ENCODE measurements around the gene RMRP. TPM values are rescaled to one million over a fixed set of nuclear protein-coding genes. Genes with fewer than 3 reads are reported as not detected.
"Not testable (repeated sequence)": the region's sequence is repeated elsewhere in the genome, so short reads cannot be mapped to it uniquely, and the experiment has no call there.

Gene RMRP
- total and polyA plus RNA-seq, 2 experiments from 2014 or later: 15.3 to 8,626 TPM

DNA sequence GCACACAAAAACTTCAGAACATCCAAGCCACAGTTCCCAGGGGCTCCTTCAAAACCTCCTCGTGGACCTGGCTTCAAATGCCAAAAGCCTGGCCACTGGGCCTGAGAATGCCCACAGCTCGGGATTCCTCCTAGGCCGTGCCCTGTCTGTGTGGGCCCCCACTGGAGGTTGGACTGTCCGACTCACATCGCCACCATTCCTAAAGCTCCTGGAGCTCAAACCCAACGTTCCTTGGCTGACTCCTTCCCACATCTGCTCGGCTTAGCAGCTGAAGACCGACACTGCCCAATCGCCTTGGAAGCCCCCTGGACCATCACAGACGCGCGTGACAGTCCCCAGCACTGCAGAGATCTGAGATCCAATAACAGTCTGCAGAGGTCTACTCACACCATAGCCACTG lies 14.8 kb downstream of the RMRP start (continued):
- TF ChIP-seq, protein P1, sequence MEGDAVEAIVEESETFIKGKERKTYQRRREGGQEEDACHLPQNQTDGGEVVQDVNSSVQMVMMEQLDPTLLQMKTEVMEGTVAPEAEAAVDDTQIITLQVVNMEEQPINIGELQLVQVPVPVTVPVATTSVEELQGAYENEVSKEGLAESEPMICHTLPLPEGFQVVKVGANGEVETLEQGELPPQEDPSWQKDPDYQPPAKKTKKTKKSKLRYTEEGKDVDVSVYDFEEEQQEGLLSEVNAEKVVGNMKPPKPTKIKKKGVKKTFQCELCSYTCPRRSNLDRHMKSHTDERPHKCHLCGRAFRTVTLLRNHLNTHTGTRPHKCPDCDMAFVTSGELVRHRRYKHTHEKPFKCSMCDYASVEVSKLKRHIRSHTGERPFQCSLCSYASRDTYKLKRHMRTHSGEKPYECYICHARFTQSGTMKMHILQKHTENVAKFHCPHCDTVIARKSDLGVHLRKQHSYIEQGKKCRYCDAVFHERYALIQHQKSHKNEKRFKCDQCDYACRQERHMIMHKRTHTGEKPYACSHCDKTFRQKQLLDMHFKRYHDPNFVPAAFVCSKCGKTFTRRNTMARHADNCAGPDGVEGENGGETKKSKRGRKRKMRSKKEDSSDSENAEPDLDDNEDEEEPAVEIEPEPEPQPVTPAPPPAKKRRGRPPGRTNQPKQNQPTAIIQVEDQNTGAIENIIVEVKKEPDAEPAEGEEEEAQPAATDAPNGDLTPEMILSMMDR (conservative IDR thresholded peaks at IDR 0.05; ENCODE audit: low read depth in 2 of 2): no peak
- TF ChIP-seq ZNF331 (CRISPR knock-in tag; IDR thresholded peaks at IDR 0.05; ENCODE audit: low read depth) (no peak), NANOG (IDR thresholded peaks at IDR 0.05; ENCODE audit: borderline replicate concordance) (no peak), ETS1 (IDR thresholded peaks at IDR 0.05) (no peak), REST (IDR thresholded peaks at IDR 0.05; ENCODE audit: unreplicated experiment) (no peak), POLR2AphosphoS5 (IDR thresholded peaks at IDR 0.05; ENCODE audit: low read depth) (no peak), CREB1 (CRISPR knock-in tag; IDR thresholded peaks at IDR 0.05; ENCODE audit: low read depth) (no peak)

- H3K9me3 Mint-ChIP-seq; H3K36me3 Mint-ChIP-seq (ENCODE audit: low read depth): not testable (repeated sequence)
Measured at GRCh38 chr9:35641478-35641877, 16.3 kb downstream of the RMRP start.

DNA sequence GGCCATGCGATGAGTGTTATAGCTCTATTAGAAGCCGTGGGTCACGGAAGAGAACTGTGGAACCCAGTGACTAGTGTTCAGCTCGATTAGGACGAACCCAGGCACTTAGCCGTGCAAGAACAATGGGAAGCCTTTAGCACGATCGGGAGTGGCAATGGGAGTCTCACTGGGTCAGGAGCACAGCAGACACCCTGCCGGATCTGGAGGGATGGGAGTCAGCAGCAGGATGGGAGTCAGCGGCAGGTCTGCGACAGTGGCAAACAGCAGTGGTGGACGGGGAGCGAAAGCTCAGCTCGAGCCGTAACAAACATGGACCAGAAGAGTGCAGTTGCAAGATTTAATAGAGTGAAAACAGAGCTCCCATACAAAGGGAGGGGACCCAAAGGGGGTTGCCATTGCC lies 17.4 kb downstream of the RMRP start:
- H3K4me2 ChIP-seq; H3K36me3 ChIP-seq (ENCODE audit: insufficient read depth); H3K79me2 ChIP-seq (replicated peaks; ENCODE audit: insufficient read depth); H3K9me2 ChIP-seq (ENCODE audit: insufficient read depth); H3K27me3 ChIP-seq (ENCODE audit: insufficient read depth); H4K20me1 ChIP-seq (replicated peaks; ENCODE audit: insufficient read depth); H3K4me1 Mint-ChIP-seq; H3K27ac Mint-ChIP-seq; ATAC-seq; H2AFZ ChIP-seq; H3K27ac ChIP-seq (ENCODE audit: low read depth); H3F3A ChIP-seq (replicated peaks; ENCODE audit: low read depth); H3K4me1 ChIP-seq (ENCODE audit: insufficient read depth); H3K9me3 Mint-ChIP-seq; DNase-seq (ENCODE audit: low spot score); H3K36me3 Mint-ChIP-seq (ENCODE audit: low read depth); H3K4me3 Mint-ChIP-seq; H3K4me3 ChIP-seq; H3K27me3 Mint-ChIP-seq (ENCODE audit: insufficient read depth, low read depth, poor library complexity): not testable (repeated sequence)

More at GRCh38 chr9:35641478-35641877, 16.3 kb downstream of the RMRP start:
- not testable (repeated sequence) for ATAC-seq; H3K27me3 ChIP-seq (ENCODE audit: insufficient read depth); H3K4me2 ChIP-seq; H3K79me2 ChIP-seq (replicated peaks; ENCODE audit: insufficient read depth); H3K27ac Mint-ChIP-seq; DNase-seq (ENCODE audit: low spot score); H3K9me2 ChIP-seq (ENCODE audit: insufficient read depth); H3K36me3 ChIP-seq (ENCODE audit: insufficient read depth); H3K4me1 ChIP-seq (ENCODE audit: insufficient read depth); H3K27ac ChIP-seq (ENCODE audit: low read depth); H3K4me1 Mint-ChIP-seq; H2AFZ ChIP-seq; H4K20me1 ChIP-seq (replicated peaks; ENCODE audit: insufficient read depth); H3K4me3 ChIP-seq; H3F3A ChIP-seq (replicated peaks; ENCODE audit: low read depth); H3K4me3 Mint-ChIP-seq
- H3K27me3 Mint-ChIP-seq (ENCODE audit: insufficient read depth, low read depth, poor library complexity): peaks cover 13% of the 10 kb centered on the region
